NAMALWA (cell line): Measurements from ENCODE around the gene FBXO4.

Experiments used
- DNase-seq: peaks from one replicate; pipeline ENCODE4 v3.0.0-alpha.2; 2015; ENCODE audit warnings: low spot score

The FBXO4 gene, protein sequence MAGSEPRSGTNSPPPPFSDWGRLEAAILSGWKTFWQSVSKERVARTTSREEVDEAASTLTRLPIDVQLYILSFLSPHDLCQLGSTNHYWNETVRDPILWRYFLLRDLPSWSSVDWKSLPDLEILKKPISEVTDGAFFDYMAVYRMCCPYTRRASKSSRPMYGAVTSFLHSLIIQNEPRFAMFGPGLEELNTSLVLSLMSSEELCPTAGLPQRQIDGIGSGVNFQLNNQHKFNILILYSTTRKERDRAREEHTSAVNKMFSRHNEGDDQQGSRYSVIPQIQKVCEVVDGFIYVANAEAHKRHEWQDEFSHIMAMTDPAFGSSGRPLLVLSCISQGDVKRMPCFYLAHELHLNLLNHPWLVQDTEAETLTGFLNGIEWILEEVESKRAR

DNA sequence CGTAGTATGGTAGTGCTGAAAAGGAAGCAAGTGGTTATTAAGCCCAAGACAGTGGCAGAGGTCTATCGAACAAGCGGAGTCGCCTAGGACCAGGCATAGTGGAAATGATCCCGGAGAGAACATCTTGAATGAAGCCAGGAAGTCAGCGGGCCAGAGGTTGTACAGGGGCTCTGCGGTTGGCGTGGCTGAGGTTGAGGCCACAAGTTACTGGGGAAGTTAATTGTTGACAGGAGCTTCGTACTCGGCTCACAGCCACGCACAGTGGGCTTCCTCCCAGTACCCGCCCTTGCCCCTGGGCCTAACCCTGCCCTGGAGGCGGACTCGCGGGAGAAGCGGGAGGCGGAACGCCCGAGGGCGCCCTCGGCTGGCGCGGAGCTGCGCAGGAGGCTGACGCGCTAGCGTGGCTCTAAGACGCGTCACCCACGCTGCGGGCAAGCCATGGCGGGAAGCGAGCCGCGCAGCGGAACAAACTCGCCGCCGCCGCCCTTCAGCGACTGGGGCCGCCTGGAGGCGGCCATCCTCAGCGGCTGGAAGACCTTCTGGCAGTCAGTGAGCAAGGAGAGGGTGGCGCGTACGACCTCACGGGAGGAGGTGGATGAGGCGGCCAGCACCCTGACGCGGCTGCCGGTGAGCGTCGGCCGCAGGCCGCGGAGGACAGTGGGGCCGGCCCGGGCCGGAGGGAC lies at the start of gene FBXO4:
TSS of gene FBXO4 (plus strand) at position 410 of the 683 bp plus-strand sequence. CDS start at position 439, 29 bp downstream.
- DNase-seq = peak; percentile 79

DNA sequence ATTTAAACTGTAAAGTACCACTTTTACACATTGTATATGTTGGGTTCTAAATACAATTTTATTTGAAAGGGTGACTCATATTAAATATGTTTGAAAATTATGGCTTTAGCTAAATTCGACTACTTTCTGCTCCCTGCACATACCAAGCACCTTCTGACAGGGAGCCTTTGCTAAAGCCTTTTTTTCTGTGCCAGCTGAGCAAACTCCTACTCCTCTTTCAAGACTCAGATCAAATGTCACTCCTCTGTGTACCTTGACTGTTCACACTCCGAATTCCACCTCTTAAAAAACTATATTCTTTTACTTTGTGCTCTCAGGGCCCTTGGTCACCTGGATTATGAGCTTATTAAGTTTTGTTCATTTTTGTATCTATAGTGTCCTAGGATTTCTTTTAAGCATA lies 48.4 kb upstream of the FBXO4 start:
- DNase-seq = no peak

DNA sequence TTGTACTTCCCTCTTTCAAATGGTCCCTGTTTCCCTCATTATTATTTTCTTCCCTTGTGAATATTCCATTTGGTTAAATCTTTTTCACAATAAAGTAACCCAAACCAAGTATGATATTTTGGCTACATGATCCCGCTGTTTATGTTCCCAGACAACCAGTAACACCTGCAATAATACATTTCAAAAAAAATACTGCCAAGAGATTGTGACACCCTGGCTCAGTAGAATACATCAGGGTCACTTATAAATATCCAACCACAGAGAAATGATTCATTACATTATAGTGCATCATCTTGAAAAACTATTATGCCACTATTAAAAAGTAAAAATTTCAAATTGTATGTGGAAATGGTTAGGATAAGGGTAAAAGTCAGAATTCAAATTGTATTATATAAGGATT lies 47.7 kb upstream of the FBXO4 start:
- DNase-seq = no peak

DNA sequence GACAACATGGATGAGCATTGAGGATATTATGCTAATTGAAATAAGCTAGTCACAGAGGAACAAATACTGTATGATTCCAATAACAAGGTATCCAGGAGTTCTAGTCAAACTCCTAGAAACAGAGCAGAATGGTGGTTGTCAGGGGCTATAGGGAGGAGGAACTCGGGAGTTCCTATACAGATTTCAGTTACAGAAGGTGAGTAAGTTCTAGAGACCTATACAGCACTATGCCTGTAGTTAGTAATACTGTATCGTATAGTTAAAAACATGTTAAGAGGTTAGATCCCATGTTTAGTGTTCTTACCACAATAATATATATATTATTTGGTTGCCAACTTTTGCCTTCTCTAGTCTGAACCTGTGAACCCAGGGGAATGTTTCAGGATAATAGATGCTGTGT lies 46.9 kb upstream of the FBXO4 start:
- no peak for DNase-seq

DNA sequence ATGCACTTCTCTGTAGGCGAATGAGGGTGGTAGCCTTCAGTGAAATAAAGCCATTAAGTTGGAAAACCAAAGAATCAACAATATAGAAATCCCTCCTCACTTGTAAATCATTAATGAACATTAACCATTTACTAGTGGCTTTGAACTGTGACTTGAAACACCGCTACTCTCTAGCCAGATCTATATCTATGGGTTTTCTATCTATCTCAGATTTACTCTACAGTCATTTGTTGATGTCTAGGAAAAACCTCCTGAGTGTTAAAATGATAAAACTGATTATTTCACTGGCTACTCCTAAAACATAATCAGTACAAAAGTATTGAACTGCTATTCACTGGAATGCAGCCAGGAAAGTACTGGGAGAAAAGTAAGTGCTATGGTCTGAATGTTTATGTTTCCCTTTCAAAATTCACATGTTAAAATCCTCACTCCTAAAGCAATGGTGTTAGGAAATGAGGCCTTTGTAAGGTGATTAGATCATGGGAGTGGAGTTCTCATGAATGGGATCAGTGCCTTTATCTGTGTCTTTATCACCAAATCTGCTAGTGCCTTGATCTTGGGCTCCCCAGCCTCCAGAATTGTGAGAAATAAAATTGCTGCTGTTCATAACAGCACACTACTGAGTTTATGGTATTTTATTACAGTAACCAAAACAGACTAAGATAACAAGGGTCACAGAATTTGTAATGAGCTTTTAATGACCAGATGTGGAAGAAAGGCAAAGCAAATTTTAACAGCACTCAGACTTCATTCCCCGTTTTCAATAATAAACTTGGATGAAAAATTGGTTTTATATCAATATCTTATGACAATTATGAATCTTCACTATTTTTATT lies 46.2 kb upstream of the FBXO4 start:
- DNase-seq = no peak

DNA sequence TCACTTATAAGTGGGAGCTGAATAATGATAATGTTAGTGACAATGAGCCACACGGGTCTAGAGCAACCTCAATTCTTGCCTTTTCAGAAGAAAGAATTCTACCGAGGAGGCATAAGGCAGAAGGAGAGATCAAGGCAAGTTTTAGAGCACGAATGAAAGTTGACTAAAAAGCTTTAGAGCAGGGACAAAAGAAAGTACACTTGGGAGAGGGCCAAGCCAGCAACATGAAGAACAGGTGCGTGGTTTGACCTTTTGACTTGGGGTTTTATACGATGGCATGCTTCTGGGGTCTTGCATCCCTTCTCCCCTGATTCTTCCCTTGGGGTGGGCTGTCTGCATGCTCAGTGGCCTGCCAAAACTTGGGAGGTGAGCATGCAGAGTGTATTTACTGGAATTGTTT lies 42.3 kb upstream of the FBXO4 start:
- DNase-seq = no peak

DNA sequence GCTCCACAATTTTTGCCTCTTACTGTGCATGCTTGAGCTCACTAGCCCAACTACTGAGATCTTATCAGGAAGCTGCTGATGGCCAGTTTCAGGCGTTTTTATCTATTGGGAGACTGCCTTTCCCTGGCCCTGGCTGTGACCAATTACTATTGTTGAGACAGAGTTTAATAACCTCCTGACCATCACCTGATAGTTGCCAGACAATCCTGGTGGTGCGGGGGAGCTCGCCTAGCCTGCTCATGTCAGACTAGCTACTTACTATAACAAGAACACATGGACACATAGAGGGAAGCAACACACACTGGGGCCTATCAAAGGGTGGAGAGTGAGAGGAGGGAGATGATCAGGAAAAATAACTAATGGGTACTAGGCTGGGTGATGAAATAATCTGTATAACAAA lies 41.8 kb upstream of the FBXO4 start:
- DNase-seq = no peak

DNA sequence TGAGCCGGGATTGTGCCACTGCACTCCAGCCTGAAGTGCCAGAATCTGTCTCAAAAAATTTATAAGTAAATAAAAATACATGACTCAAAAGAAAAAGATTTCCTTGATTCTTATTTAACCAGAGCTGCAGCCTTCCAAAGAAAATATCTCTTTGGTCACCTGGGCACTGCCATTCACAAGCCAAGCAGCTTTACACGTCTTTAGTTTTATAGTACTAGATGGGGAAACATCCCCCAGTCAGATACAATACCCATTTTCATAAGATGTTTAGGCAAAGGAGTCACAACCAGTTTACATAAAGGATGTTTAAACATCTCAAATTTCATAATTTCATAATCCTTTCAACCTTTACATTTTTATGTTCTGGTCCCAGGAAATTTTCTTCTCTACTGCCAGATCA lies 41.1 kb upstream of the FBXO4 start:
- DNase-seq = no peak

DNA sequence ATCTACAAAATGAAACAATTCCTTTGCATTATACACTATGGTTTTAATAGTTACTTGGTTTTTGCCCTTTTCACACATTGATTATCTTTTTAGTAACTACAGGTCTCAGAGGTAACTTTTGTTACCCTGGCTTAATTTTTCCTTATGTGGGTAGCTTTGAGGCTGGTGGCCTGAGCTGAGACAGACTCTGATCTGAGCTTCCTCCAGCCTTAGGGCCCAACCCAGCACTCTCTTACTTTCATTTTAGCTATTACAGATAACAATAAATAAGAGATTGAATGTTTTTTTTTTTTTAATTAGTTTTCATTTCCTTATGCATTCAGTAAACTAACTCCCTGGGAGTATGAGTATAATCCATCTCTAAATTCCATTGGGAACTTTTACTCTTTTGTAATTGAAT lies 39.8 kb upstream of the FBXO4 start:
- DNase-seq = no peak

DNA sequence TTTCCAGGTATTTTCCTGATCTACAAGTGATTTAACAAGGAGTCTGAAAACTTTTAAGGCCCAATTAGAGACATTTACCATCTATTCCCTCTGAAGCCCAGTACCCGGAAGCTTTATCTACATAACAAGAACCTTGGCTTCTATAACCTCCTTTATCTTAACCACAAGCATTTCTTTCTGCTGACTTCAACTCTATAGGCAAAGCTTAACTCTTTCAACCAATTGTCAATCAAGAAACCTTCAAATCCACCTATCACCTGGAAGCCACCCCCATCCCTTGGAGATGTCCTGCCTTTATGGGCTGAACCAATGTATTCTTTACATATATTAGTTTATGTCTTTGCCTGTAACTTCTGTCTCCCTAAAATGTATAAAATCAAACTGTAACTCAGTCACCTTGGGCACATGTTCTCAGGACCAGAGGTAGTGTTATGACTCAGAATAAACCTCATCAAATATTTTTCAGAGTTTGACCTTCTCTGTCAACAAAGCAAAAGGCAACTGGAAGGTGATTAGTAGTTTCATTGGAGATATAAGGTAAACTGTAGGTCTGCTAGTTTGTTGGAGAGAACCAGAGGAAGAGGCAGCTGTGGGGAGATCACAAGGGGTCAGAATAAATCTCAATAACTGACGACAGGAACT lies 33.9 kb upstream of the FBXO4 start:
- no peak for DNase-seq

DNA sequence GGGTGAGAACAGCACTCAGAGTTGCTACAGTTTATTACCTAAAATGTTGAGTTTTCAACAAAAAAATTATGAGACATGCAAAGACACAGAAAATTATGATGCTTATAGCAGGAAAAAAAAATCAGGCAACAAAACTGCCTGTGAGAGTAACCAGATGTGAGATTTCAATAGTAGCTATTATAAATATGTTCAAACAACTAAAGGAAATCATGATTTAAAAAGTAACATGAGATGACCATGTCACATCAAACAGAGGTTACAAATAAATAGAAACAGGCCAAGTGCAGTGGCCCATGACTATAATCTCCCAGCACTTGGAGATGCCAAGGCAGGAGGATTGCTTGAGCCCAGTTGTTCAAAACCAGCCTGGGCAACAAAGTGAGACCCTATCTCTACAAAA lies 33.0 kb upstream of the FBXO4 start:
- no peak for DNase-seq

DNA sequence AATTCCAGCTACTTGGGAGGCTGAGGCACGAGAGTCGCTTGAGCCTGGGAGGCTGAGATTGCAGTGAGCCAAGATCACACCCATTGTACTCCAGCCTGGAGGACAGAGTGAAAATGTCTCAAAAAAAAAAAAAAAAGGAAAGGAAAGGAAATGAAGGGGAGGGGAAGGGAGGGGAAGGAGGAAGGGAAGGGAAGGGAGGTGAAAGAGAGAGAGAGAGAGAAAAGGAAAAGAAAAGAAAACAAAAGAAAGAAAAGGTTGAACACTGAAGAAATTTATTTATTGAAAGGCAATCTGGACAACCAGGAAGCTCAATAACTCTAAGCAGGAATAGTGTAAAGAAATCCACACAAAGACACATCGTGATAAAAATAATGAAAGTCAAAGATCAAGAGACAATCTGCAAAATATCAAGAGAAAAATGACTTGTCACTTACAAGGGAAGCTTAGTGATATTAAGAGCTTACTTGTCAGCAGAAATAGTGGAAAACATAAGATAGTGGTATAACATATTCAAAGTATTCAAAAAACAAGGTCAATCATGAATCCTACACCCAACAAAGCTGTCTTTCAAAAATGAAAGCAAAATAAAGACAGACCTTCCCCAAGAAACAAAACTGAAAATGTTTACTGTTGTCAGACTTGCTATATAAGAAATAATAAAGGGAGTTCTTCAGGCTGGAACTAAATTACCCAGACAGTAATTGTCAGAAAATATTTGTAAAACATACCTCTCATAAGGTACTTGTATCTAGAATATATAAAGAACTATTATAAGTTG lies 31.8 kb upstream of the FBXO4 start:
- no peak for DNase-seq

DNA sequence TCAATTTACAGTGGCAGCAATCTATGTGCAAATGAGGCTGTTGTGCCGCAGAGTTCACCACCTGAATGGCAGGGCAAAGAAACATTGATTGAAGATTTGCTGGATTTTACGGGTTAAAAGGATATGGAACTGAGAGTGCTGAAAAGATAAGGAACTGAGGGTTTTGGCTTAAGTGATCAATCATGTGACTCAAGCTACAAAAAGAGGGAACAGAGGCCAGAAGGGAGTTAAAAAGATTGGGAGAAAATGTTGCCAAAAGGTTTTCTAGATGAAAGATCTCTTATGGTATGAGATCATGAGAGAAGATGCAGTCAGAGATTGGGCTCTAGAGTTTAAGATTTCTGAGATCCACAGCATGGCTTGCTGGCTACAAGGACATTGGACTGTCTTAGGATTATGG lies 28.9 kb upstream of the FBXO4 start:
- no peak for DNase-seq

DNA sequence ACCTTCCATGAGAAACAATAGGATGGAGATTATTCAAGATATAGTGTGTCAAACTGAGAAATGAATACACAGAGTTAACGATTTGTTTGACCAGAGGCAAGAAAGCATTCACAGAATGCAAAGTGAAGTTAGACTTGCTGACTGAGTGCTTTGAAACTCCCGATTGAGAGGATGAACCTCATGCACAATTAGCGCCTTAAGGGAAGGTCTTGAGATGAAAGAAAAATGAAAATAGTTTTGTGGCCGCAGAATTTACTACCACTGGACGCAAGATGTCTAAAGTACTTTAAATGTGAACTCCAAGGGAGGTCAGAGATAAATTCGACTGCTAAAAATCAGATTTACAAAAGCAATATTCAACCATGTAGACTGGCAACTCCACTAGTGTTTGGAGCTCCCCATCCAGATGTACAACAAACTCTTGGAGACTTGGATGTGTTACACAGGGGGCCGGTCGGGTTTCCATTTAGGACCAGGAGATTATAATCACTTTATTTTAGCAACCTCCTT lies 21.6 kb upstream of the FBXO4 start:
- no peak for DNase-seq

DNA sequence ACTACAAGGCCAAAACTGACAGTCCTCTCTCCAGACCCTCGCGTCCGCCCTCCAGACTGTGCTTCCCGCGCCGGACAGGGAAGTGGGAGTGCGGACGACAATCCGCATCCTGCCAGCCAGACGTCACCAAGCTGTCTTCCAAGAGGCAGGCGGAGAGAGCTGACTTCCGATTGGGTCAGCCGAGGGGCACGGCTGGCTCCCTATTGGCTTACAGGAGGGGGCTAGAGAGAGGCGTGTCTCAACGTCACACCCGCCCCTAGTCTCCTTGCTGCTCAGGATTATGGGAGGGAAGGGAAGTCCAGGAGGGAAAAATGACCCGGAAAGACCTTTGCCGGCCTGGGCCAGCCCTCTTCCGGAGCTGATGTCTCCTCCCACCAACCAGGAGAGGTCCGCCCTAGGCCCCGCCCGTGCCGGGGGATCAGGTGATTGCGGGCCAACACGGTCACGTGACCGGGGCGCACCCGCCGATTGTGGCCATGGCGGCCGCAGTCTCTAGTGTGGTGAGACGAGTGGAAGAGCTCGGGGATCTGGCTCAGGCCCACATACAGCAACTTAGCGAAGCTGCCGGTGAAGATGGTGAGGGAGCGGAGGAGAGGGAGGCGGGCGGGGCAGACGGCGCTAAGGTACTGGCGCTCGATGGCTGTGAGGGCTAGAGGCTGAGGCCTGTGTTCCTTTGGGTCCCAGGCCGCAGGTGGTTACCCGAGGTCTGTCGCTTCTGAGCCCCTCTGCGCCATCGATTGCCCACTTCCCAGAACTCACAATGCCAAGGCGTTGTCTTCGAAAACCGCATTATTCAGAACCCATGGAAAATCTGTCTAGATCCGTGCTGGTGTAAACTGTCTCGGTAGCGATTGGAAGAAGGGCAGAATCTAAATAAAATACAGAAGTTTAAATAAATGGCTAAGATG lies 20.9 kb upstream of the FBXO4 start, which contains the start of gene RIMOC1:
TSS of gene RIMOC1 (plus strand) at position 453 of the 908 bp plus-strand sequence. CDS start at position 477, 24 bp downstream.
- DNase-seq = peak; percentile 99

DNA sequence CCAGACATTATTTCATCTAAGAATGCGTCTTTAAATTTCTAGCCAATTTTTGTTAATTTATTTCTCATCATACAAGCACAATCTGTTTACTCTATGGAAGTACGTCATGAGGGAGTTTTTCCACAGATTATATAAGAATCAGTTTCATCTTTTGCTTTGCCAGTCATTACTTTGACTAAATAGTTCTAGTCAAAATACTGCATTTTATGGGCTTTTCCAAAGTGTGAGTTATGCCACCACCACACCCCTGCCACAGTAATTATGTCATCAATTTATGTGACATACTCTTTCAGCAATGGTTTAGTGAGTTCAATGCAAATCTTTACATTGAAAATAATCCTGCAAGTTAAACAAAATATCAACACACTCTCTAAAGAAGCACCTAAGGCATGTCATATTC lies 18.9 kb upstream of the FBXO4 start:
- no peak for DNase-seq

DNA sequence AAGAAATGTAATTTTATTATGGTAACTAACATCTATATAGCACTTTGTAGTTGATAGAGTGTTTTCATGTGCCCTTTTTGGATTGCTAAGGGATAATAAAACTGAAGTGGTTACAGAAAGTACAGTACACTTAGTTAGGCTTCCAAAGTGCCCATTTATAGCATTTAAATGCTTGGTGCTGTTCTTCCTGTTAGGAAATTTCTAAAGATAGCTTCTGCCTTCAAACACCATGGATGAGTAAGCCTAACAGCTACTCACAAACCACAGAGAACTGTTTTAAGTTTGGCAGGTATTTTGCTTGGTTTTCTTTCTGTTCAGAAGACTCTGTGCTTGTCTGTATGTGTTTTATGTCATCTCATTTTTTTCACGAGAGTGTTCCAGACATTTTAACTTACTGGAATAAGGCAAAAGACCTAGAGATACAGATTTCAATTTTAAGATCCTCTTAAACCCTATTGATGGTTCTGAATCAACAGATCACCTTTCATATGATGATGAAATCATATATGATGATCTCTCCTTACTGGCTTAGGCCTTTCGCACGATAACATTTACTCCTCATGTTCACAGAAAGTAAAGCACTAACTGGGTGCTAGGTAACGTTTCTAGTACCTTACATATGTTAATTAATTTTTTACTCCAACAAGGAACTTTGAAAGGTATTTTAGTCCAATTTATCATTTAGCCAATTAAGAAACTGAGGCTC lies 16.6 kb upstream of the FBXO4 start:
- no peak for DNase-seq

DNA sequence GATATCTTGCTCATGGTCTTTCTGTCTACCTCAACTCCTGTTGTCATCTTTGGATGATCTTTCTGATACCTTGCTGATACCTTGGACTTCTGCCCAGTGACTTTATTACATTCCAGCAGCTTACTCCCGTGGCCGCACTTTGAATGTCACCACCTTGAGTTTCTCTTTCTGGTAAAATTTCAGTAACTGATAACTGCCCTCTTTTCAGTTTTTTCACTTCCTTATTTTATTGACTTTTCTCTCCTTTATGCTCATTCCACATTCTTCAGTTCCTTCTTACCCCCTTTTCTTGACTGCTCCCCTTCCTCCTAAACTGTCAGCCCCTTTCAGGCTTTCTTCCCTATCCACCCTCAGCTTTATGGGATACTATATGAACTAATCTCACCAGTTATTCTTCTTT lies 7.0 kb upstream of the FBXO4 start:
- DNase-seq = no peak

DNA sequence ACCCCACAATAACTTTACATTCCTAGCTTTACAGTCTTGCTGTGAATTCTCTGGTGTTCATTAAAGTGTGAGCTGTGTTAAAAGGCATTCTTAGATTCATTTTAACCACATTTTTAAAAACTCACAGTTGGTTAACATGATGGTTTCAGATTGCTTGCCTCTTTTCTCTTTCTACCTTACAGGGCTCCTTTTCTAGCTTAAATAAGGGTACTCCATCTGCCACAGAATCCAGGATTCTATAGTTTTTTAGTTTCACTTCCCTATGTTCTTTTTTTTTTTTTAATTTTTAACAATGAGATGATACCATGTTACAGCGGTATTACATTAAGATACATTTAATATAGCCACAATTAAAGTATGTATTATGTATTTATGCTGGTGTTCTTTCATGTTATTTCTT lies 3.9 kb upstream of the FBXO4 start:
- no peak for DNase-seq
